Activated CD8-positive, alpha-beta memory T cell treated with anti-CD3 and anti-CD28 coated beads, Interleukin-2, amount 50 U/mL, for 24 hours (primary cell): ENCODE measurements around the gene CDKN1A.
"Not testable (repeated sequence)": the region's sequence is repeated elsewhere in the genome, so short reads cannot be mapped to it uniquely, and the experiment has no call there.

Experiments used
- DNase-seq: peaks from one replicate; pipeline ENCODE4 v3.0.0-alpha.2; 2020; ENCODE audit errors: extremely low read depth

Gene CDKN1A

DNA sequence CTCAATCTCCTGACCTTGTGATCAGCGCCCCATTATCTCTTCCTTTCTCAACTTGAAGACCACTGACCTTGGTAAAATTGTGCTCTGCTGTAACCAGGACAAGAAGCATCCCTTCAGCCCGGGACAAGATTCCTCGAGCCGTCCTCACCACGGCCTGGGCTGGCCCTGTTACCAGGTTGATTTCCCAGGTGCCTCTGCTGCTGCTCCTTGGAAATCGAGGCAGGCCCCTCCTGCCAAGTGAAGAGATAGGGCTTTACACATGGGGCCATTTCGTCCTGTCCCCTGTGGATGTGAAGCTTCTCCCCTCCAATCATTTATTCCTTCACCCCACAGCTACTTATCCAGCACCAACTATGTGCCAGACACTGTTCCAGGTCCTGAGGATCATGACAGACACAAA lies 40.6 kb downstream of the CDKN1A start:
- no peak for DNase-seq

- no peak for DNase-seq
Observed at GRCh38 chr6:36720251-36721141, 42.0 kb downstream of the CDKN1A start.

- no peak for DNase-seq
Observed at GRCh38 chr6:36721369-36722140, 43.0 kb downstream of the CDKN1A start.

- DNase-seq = no peak
Observed at GRCh38 chr6:36722365-36722764, 43.9 kb downstream of the CDKN1A start.

DNA sequence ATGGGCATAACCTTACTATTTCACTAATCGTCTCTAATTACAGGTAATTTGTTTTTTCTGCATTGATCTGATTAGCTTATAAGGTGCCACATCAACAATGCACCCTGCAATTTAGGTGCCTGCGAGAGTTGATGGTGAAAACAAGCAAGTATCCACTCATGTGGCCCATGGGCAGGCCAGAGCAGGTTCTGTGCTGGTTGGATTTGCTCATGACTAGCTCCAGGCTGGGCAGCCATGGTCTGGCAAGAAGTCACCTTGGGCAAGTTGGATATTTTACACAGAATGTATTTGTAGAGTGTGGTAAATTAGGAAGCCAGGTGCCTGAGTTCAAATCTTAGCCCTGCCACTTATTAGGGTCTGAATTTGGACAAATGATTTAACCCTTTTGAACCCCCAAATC lies 44.4 kb downstream of the CDKN1A start:
- DNase-seq = no peak

DNA sequence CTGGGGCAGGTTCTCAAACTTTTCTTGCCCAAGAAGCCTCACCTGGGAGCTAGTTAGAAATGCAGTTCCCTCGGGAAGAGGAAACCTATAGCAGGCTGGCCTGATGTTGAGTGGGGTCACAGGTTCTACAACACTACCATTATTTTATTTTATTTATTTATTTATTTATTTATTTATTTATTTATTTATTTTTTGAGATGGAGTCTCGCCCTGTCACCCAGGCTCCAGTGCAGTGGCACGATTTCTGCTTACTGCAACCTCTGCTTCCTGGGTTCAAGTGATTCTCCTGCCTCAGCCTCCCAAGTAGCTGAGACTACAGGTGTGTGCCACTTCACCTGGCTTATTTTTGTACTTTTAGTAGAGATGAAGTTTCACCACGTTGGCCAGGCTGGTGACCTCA lies 45.5 kb downstream of the CDKN1A start:
- DNase-seq = not testable (repeated sequence)

- peak; percentile 17 for DNase-seq
Observed at GRCh38 chr6:36724514-36725390, 46.2 kb downstream of the CDKN1A start.

DNA sequence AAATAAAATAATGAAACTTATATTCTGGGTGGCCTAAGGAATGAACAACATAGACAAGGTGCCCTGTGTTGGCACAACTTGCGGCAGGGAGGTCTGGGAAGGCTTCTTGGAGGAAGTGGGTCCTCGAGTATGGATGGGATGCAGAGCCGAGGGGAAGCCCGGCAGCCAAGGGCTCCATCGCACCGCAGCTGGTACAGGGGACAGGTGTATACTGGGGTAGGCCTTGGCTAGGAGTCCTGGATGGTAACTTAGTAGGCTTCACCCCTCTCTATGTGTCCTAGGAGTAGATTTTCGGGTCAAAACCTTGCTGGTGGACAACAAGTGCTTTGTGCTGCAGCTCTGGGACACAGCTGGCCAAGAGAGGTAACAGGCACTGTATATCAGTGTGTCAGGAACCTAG lies 47.1 kb downstream of the CDKN1A start:
- DNase-seq = no peak

DNA sequence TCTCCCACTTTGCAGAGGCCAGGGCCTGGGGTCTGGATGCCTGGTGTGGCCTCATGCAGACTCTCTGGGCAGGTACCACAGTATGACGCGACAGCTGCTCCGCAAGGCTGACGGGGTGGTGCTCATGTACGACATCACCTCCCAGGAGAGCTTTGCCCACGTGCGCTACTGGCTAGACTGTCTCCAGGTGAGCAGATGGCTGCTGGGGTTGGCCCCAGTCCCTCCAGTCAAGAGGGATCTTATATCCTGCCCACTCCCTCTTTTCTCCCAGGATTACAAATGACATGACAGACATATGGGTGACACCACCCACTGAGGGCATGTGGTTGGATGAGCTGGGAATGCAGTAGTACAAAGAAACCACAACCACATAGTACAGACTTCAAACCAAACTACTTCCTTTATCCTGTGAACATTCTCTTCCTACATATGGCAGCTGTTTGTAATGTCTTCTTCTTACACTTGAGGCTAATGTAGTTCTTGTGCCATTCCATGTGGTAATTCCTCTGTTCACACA lies 49.0 kb downstream of the CDKN1A start:
- no peak for DNase-seq

- DNase-seq = no peak
Observed at GRCh38 chr6:36728289-36729160, 50.0 kb downstream of the CDKN1A start.

GRCh38 chr6:36729161-36729524 lies 50.6 kb downstream of the CDKN1A start:
- DNase-seq = no peak

DNA sequence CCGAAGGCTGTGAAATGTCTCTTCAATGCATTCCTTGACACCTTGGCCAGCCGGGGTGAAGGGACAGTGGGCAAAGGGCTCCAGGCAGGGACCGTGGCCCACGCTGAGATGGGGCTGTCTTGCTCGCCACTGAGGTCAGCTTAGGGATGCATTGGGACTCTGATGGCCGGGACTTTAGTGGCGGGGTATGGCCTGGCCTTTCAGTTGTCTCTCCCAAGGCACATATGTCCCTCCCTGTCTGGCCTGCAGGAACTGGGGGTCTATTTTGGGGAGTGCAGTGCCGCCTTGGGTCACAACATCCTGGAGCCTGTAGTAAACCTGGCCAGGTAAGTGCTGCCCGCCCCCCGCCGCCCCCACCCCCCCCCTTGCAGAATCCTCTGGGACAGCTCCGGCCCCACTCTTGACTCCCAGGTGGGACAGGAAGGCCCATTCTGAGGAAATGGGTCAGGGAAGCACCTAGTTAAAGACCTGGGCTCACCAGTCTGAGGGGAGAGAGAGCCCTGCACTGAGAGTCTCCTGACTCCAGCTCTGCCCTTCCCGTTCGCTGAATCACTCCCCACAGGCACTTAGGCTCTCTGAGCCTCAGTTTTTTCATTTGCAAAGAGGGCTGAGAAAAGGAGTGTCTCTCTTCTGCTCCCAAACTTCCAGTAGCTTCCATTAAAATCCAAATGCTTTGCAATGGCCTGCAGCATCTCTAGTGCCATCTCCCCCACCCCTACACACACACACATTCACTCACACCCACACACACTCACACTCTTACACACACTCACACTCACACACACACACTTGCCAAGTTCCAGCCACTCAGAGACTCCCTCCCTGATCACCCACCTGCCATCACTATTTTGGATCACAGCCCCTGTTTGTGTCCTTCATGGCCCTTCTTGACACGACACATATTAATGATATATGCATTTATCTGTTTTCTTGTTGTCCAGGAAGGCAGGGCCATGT lies 52.2 kb downstream of the CDKN1A start:
- DNase-seq = no peak

DNA sequence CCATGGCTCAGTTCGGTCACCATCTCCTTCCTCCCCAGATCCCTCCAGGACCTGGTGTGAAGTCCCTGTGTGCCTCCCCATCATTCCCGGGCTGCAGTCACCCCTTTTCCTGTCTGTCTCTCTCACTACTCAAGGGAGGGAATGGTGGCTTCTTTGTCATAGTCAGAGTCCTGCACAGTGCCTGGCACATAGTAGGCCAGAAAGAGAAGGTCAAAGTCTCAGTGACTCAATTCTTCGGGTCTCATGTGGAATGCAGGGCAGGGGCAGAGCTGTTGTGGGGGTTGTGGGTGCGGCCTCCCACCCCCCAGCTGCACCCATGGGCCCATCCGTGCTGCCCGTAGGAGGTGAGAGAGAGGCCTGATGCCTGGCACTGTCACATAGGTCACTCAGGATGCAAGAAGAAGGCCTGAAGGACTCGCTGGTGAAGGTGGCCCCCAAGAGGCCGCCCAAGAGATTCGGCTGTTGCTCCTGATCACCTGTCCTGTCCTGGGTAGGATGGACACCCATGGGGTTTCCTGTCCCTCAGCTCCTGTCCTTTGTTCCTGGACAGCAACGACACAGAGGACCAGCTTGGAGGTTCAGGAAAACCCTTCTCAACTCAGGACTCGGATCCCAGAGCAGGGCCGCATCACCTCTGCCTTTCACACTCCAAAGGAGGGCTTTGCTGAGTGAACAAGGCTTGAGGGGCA lies 53.3 kb downstream of the CDKN1A start:
- DNase-seq = no peak

DNA sequence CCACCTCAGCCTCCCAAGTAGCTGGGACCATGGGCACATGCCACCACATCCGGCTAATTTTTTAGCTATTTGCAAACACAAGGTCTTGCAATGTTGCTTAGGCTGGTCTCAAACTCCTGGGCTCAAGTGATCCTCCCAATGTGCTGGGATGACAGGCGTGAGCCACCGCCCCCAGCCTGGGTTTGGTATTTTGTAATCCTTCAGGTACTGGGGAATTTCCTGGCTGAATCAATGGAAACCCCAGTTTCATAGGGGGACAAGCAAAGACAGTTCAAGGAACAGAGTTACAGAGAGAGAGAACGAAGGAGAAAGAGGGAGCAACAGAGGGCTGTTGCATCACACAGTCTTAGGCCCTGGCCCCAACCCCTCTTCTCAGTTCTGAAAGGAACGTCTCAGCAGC lies 54.8 kb downstream of the CDKN1A start:
- no peak for DNase-seq

- no peak for DNase-seq
Observed at GRCh38 chr6:36734486-36735060, 56.1 kb downstream of the CDKN1A start.

DNA sequence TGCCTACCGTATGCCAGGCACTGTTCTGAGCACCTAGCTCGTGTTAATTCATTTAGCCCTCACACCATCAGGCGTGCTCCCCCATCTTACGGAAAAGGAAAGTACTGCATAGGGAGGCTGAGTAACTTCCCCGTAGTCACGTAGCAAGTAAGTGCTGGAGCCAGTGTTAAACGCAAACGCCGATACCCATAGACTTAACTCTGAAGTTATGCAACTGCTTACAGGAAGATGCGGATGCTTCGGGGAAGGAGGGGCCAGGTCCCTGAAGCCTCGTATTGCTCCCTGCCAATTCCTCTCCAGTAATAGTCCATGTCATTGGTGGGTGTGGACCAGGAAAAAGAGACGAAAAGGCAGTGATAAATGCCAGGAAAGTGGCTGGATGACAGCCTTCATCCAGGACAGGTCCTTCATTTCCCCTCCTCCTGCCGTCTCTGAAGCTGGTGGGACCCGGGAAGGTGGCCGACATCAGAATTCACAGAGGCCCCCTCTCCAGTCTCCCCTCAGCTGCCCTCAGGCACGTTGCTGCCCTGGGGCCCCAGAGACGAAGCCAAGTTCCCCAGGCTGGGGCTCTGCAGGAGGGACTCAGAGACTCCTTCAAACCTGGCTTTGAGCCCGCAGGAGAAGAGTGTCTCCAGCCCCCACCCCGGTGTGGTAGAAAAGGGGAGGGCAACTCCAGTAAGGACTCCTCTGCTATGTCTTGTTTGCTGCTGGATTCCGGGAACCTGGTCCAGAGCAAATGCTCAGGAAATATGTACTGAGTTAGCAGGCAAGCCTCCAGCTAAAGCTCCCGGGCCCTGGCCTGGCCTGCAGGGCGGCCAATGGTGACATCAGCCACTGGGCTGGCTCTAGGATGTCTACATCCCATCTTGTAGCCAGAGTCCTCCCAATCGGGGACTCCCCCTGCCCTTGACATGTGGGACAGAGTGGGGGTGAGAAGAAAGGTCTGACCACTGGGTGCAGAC lies 56.9 kb downstream of the CDKN1A start:
- DNase-seq = no peak
